Mesothelial cell of epicardium (in vitro differentiated cells): ENCODE results near the gene TALDO1. TPM values are rescaled to one million over a fixed set of nuclear protein-coding genes. Genes with fewer than 3 reads are reported as not detected.

Source experiments
- DNase-seq, 2 experiments: peaks; one replicate each; pipeline ENCODE4 v3.0.0; 2021; ENCODE audit warnings: low spot score in 2 of 2; ENCODE audit not compliant: unreplicated experiment in 2 of 2
- H3K27ac Mint-ChIP-seq: 2 replicates; pipeline ENCODE4 v1.8.0; 2021; ENCODE audit warnings: mixed read lengths
- H3K27me3 Mint-ChIP-seq: 2 replicates; pipeline ENCODE4 v1.8.0; 2021; ENCODE audit warnings: low read depth, mixed read lengths
- H3K36me3 Mint-ChIP-seq: 2 replicates; pipeline ENCODE4 v1.8.0; 2021; ENCODE audit warnings: mixed read lengths
- H3K4me1 Mint-ChIP-seq: 2 replicates; pipeline ENCODE4 v1.8.0; 2021; ENCODE audit warnings: mixed read lengths
- H3K4me3 Mint-ChIP-seq: 2 replicates; pipeline ENCODE4 v1.8.0; 2021; ENCODE audit warnings: mild to moderate bottlenecking, moderate library complexity, mixed read lengths
- H3K9me3 Mint-ChIP-seq: 2 replicates; pipeline ENCODE4 v1.8.0; 2021; ENCODE audit warnings: mixed read lengths
- CTCF ChIP-seq: fragments of 200-600 bp; sonication (generic); IDR thresholded peaks from one replicate; pipeline ENCODE4 v1.5.0; 2021; ENCODE audit warnings: antibody characterized with exemption; ENCODE audit not compliant: unreplicated experiment
- total RNA-seq: library from RNA; stranded (reverse); gene quantifications from 3 replicates; pipeline ENCODE4 v1.2.1, GENCODE V29; 2021

TALDO1 gene
- total RNA-seq, 1 donor from 2014 or later = 97.5 TPM

- H3K9me3 Mint-ChIP-seq = no peaks in the 10 kb centered on the region
Measured at GRCh38 chr11:801097-801780, 54.0 kb downstream of the TALDO1 start.

GRCh38 chr11:802018-802617 is 54.9 kb downstream of the TALDO1 start:
- no peak overlapping the region for H3K27ac Mint-ChIP-seq
- TF ChIP-seq CTCF = no peak
- peaks cover 10% of the 10 kb centered on the region for H3K4me1 Mint-ChIP-seq
- no peaks in the 10 kb centered on the region for H3K36me3 Mint-ChIP-seq
- H3K27me3 Mint-ChIP-seq = no peaks in the 10 kb centered on the region
- H3K4me3 Mint-ChIP-seq = no peak overlapping the region
- H3K9me3 Mint-ChIP-seq = no peaks in the 10 kb centered on the region
- DNase-seq = no peak

More at GRCh38 chr11:801097-801780, 54.0 kb downstream of the TALDO1 start:
- DNase-seq = no peak
- Mint-ChIP-seq H3K27ac (no peak overlapping the region), H3K4me1 (peaks cover 17% of the 10 kb centered on the region), H3K4me3 (no peak overlapping the region), H3K27me3 (no peaks in the 10 kb centered on the region), H3K36me3 (no peaks in the 10 kb centered on the region)
- no peak for TF ChIP-seq CTCF

- peak overlapping the region; percentile 42 for H3K4me3 Mint-ChIP-seq
- no peak overlapping the region for H3K27ac Mint-ChIP-seq
- no peaks in the 10 kb centered on the region for H3K36me3 Mint-ChIP-seq
Measured at GRCh38 chr11:802693-803466, 55.6 kb downstream of the TALDO1 start.

GRCh38 chr11:803467-803742 is 56.1 kb downstream of the TALDO1 start:
- H3K4me3 Mint-ChIP-seq = no peak overlapping the region
- H3K36me3 Mint-ChIP-seq = no peaks in the 10 kb centered on the region
- no peak for DNase-seq
- no peaks in the 10 kb centered on the region for H3K27me3 Mint-ChIP-seq
- no peaks in the 10 kb centered on the region for H3K9me3 Mint-ChIP-seq
- TF ChIP-seq CTCF = no peak
- H3K4me1 Mint-ChIP-seq = peaks cover 14% of the 10 kb centered on the region
- no peak overlapping the region for H3K27ac Mint-ChIP-seq

More at GRCh38 chr11:802693-803466, 55.6 kb downstream of the TALDO1 start:
- Mint-ChIP-seq H3K4me1 (peaks cover 12% of the 10 kb centered on the region), H3K27me3 (no peaks in the 10 kb centered on the region), H3K9me3 (no peaks in the 10 kb centered on the region)
- TF ChIP-seq CTCF = no peak
- no peak for DNase-seq

GRCh38 chr11:803770-804598 is 56.7 kb downstream of the TALDO1 start:
- Mint-ChIP-seq H3K27ac (peak overlapping the region; percentile 64), H3K27me3 (no peaks in the 10 kb centered on the region), H3K4me1 (peaks cover 20% of the 10 kb centered on the region), H3K36me3 (no peaks in the 10 kb centered on the region), H3K4me3 (peak overlapping the region; percentile 76), H3K9me3 (no peaks in the 10 kb centered on the region)
- peak; percentile 69 to 81 for DNase-seq
- no peak for TF ChIP-seq CTCF
